Measurements from ENCODE around the gene CWC25. TPM values are rescaled to one million over a fixed set of nuclear protein-coding genes. Genes with fewer than 3 reads are reported as not detected.

Gene CWC25
- polyA plus RNA-seq, 1 donor (not counting 4 experiments of a cell fraction or from before 2014, with no cell fraction given), result 14.9 TPM

- FAIRE-seq, result no peak
These were observed 44.6 kb upstream of the CWC25 start, which contains the start of gene LASP1 for GRCh38 chr17:38869526-38870258. Gene LASP1, plus strand, starts transcription at chr17:38870058. Its CDS starts 132 bp downstream, at chr17:38870190.

DNA sequence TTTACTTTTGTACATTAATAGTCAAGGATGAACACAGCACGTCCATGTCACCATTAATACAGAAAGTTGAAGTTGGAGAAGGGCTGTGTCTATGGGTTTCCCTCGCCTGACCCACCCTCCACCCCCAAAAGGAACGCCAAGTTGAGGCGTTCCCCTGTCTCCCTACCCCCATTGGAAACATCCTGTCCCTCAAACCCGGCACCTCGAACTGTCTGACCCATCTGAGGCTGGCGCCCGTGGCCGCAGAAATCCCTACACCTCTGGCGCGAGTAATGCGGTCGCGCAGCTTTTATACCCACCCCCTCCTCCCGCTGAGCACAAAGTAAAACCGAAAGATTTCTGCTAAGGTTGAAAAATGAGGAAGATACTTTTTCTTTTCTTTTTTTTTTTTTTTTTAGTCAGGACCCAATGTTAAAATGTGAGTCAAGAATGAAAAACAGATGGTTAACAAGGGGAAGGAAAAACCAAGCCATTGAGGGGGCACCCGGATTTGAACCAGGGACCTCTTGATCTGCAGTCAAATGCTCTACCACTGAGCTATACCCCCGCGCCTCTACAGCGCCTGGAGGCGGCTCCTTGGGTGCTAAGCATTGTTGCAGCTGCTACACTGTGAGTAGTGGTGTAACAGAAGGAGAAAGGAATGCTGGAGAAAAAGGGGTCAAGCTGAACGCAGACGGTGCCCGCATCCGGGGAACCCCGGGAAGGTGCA is 43.9 kb upstream of the CWC25 start:
- H3K4me1 ChIP-seq (ENCODE audit: control insufficient read depth, extremely low read depth, insufficient read depth, low read length), result peaks cover 46% of the 10 kb centered on the region

More at GRCh38 chr17:38869526-38870258, 44.6 kb upstream of the CWC25 start, which contains the start of gene LASP1:
- Histone ChIP-seq H3K79me2 (ENCODE audit: control insufficient read depth, insufficient read depth, low read length) (peaks cover 47% of the 10 kb centered on the region), H3K4me1 (ENCODE audit: control insufficient read depth, extremely low read depth, insufficient read depth, low read length) (peaks cover 50% of the 10 kb centered on the region), H2AFZ (ENCODE audit: control insufficient read depth, low read length) (peak within 1 kb of the TSS; percentile 74), H3K9me1 (ENCODE audit: control insufficient read depth, extremely low read depth, insufficient read depth, low read length) (peaks cover 2% of the 10 kb centered on the region), H4K20me1 (ENCODE audit: control insufficient read depth, extremely low read depth, insufficient read depth, low read length) (peaks cover 22% of the 10 kb centered on the region), H3K27ac (ENCODE audit: control insufficient read depth, insufficient read depth, low read length) (peak within 1 kb of the TSS; percentile 81), H3K9me3 (ENCODE audit: control insufficient read depth, low read depth, low read length) (no peaks in the 10 kb centered on the region), H3K9ac (ENCODE audit: control insufficient read depth, extremely low read depth, insufficient read depth, low read length) (peak within 1 kb of the TSS; percentile 88), H3K36me3 (ENCODE audit: control insufficient read depth in 2 of 2, extremely low read depth in 1 of 2, insufficient read depth in 2 of 2, low read length in 2 of 2) (peaks cover 13 to 16% of the 10 kb centered on the region in 2 experiments), H3K4me2 (ENCODE audit: control insufficient read depth, extremely low read depth, insufficient read depth, low read depth, low read length) (peak within 1 kb of the TSS; percentile 99), H3K4me3 (ENCODE audit: control insufficient read depth in 2 of 3, extremely low read depth in 1 of 3, insufficient read depth in 2 of 3, low read depth in 1 of 3, low read length in 3 of 3) (peak within 1 kb of the TSS; percentile 87 to 95 (median 87)), H3K27me3 (ENCODE audit: control insufficient read depth, extremely low read depth, insufficient read depth, low read length) (no peaks in the 10 kb centered on the region)
- dilution Hi-C loops (cut with MboI; ENCODE audit: extremely low pct_ligation_motif_present, low sequenced_read_pairs), result no loop called here
- no peak for DNase-seq (ENCODE audit: low read depth, low spot score)
- TF ChIP-seq EZH2 (IDR thresholded peaks at IDR 0.05; ENCODE audit: low read length) (no peak), CTCF (optimal IDR thresholded peaks at IDR 0.05 in 1 of 3, IDR thresholded peaks at IDR 0.05 in 1 of 3, conservative IDR thresholded peaks at IDR 0.05 in 1 of 3; ENCODE audit: extremely low read depth in 1 of 3, insufficient read depth in 2 of 3, low read length in 3 of 3) (no peak)

More for the DNA sequence above, 43.9 kb upstream of the CWC25 start:
- Histone ChIP-seq H2AFZ (ENCODE audit: control insufficient read depth, low read length) (peak overlapping the region; percentile 74), H3K36me3 (ENCODE audit: control insufficient read depth in 2 of 2, extremely low read depth in 1 of 2, insufficient read depth in 2 of 2, low read length in 2 of 2) (peaks cover 12% of the 10 kb centered on the region in 2 experiments), H3K9ac (ENCODE audit: control insufficient read depth, extremely low read depth, insufficient read depth, low read length) (peak overlapping the region; percentile 88), H3K79me2 (ENCODE audit: control insufficient read depth, insufficient read depth, low read length) (peaks cover 40% of the 10 kb centered on the region), H3K9me3 (ENCODE audit: control insufficient read depth, low read depth, low read length) (no peaks in the 10 kb centered on the region), H4K20me1 (ENCODE audit: control insufficient read depth, extremely low read depth, insufficient read depth, low read length) (peaks cover 22% of the 10 kb centered on the region), H3K9me1 (ENCODE audit: control insufficient read depth, extremely low read depth, insufficient read depth, low read length) (peaks cover 2% of the 10 kb centered on the region), H3K4me3 (ENCODE audit: control insufficient read depth in 2 of 3, extremely low read depth in 1 of 3, insufficient read depth in 2 of 3, low read depth in 1 of 3, low read length in 3 of 3) (peak overlapping the region; percentile 87 to 95 (median 87)), H3K27ac (ENCODE audit: control insufficient read depth, insufficient read depth, low read length) (peak overlapping the region; percentile 76), H3K4me2 (ENCODE audit: control insufficient read depth, extremely low read depth, insufficient read depth, low read depth, low read length) (peak overlapping the region; percentile 92), H3K27me3 (ENCODE audit: control insufficient read depth, extremely low read depth, insufficient read depth, low read length) (no peaks in the 10 kb centered on the region)
- dilution Hi-C loops (cut with MboI; ENCODE audit: extremely low pct_ligation_motif_present, low sequenced_read_pairs), result no loop called here
- FAIRE-seq (no peak), DNase-seq (ENCODE audit: low read depth, low spot score) (no peak)
- no peak for TF ChIP-seq EZH2 (IDR thresholded peaks at IDR 0.05; ENCODE audit: low read length)
- TF ChIP-seq CTCF (optimal IDR thresholded peaks at IDR 0.05 in 1 of 3, IDR thresholded peaks at IDR 0.05 in 1 of 3, conservative IDR thresholded peaks at IDR 0.05 in 1 of 3; ENCODE audit: extremely low read depth in 1 of 3, insufficient read depth in 2 of 3, low read length in 3 of 3), result peak in 2 of 3 experiments; percentile 26 to 35
